Fibroblast of lung (primary cell): ENCODE results near the gene UNC5A. TPM values are rescaled to one million over a fixed set of nuclear protein-coding genes. Genes with fewer than 3 reads are reported as not detected.

ENCODE experiments used
- DNase-seq, 2 donors: peaks; one replicate each; pipeline versions ENCODE4 v3.0.0 to v3.0.0-alpha.2; 2010; ENCODE audit warnings: low read depth in 2 of 2
- H2AFZ ChIP-seq: 2 replicates; pipeline ENCODE4 v1.5.1; 2012; ENCODE audit warnings: low read length, control low read depth, inconsistent platforms
- H3K27ac ChIP-seq: 2 replicates; pipeline ENCODE4 v1.5.1; 2011; ENCODE audit warnings: low read length, control low read depth; ENCODE audit not compliant: insufficient read depth
- H3K27me3 ChIP-seq: 2 replicates; pipeline ENCODE4 v1.5.1; 2011; ENCODE audit warnings: mild to moderate bottlenecking, low read length; ENCODE audit not compliant: control insufficient read depth, insufficient read depth
- H3K36me3 ChIP-seq: 2 replicates; pipeline ENCODE4 v1.5.1; 2011; ENCODE audit warnings: low read length; ENCODE audit not compliant: control insufficient read depth, insufficient read depth
- H3K4me1 ChIP-seq: 2 replicates; pipeline ENCODE4 v1.5.1; 2011; ENCODE audit warnings: low read length; ENCODE audit not compliant: control insufficient read depth, insufficient read depth; ENCODE audit errors: extremely low read depth
- H3K4me2 ChIP-seq: 2 replicates; pipeline ENCODE4 v1.5.1; 2011; ENCODE audit warnings: low read length, control low read depth; ENCODE audit not compliant: insufficient read depth; ENCODE audit errors: extremely low read depth
- H3K4me3 ChIP-seq, 4 experiments: fragments of 200-600 bp in 1 of 4; sonication (generic) in 1 of 4; replicated peaks in 1 of 4; 2 replicates each; pipeline ENCODE4 v1.5.1; 2011 to 2016; ENCODE audit warnings: low read length in 4 of 4, low read depth in 3 of 4, mild to moderate bottlenecking in 3 of 4, control low read depth in 2 of 4, inconsistent platforms in 1 of 4, mixed read lengths in 1 of 4; ENCODE audit not compliant: insufficient read depth in 1 of 4; ENCODE audit errors: control extremely low read depth in 1 of 4
- H3K79me2 ChIP-seq: 2 replicates; pipeline ENCODE4 v1.5.1; 2012; ENCODE audit warnings: mild to moderate bottlenecking, low read length, inconsistent platforms; ENCODE audit not compliant: control insufficient read depth, insufficient read depth
- H3K9ac ChIP-seq: 2 replicates; pipeline ENCODE4 v1.5.1; 2011; ENCODE audit warnings: mild to moderate bottlenecking, low read length, control low read depth; ENCODE audit not compliant: insufficient read depth
- H3K9me3 ChIP-seq: 2 replicates; pipeline ENCODE4 v1.5.1; 2012; ENCODE audit warnings: low read depth, low read length; ENCODE audit not compliant: control insufficient read depth, insufficient read depth
- H4K20me1 ChIP-seq: 2 replicates; pipeline ENCODE4 v1.5.1; 2011; ENCODE audit warnings: low read length; ENCODE audit not compliant: control insufficient read depth, insufficient read depth; ENCODE audit errors: extremely low read depth
- CTCF ChIP-seq, 2 donors: IDR thresholded peaks in 1 of 2; conservative IDR thresholded peaks in 1 of 2; 1 replicate in 1 of 2; 2 replicates in 1 of 2; pipeline ENCODE4 v1.5.1; 2011 to 2012; ENCODE audit warnings: low read length in 2 of 2, control low read depth in 1 of 2, inconsistent platforms in 1 of 2, low read depth in 1 of 2, mild to moderate bottlenecking in 1 of 2
- EZH2 ChIP-seq: IDR thresholded peaks from 2 replicates; pipeline ENCODE4 v1.5.1; 2012; ENCODE audit warnings: low read length, control low read depth, mild to moderate bottlenecking; ENCODE audit errors: missing control alignments
- polyA plus RNA-seq, 2 donors: library from polyadenylated mRNA; depleted of rRNA in 1 of 2; stranded (reverse) in 1 of 2; unstranded in 1 of 2; fragments of >200 nt; gene quantifications; 2 replicates each; pipeline ENCODE4 v1.2.1, GENCODE V29; 2011 to 2012; ENCODE audit warnings: missing spikeins in 1 of 2
- total RNA-seq: library from RNA; depleted of rRNA; stranded (reverse); fragments of >200 nt; gene quantifications from 2 replicates; pipeline ENCODE4 v1.2.1, GENCODE V29; 2014

UNC5A gene
- total and polyA plus RNA-seq, 2 donors (not counting 1 experiment from before 2014, with no cell fraction given) = not detected

GRCh38 chr5:176895831-176896230 is 85.5 kb downstream of the UNC5A start:
- Histone ChIP-seq H3K4me1 (no peaks in the 10 kb centered on the region), H2AFZ (no peak overlapping the region), H3K27me3 (peaks cover 16% of the 10 kb centered on the region), H3K36me3 (peaks cover 3% of the 10 kb centered on the region), H3K79me2 (no peaks in the 10 kb centered on the region), H3K9ac (no peak overlapping the region), H3K4me3 (no peak overlapping the region), H4K20me1 (no peaks in the 10 kb centered on the region), H3K9me3 (no peaks in the 10 kb centered on the region), H3K27ac (no peak overlapping the region), H3K4me2 (no peak overlapping the region)
- DNase-seq = no peak
- no peak for TF ChIP-seq EZH2
- no peak for TF ChIP-seq CTCF (conservative IDR thresholded peaks at IDR 0.05 in 1 of 2, IDR thresholded peaks at IDR 0.05 in 1 of 2; ENCODE audit: low read depth in 1 of 2, low read length in 2 of 2)

GRCh38 chr5:176897263-176897662 is 86.9 kb downstream of the UNC5A start:
- Histone ChIP-seq H3K9me3 (no peaks in the 10 kb centered on the region), H3K27me3 (peaks cover 8% of the 10 kb centered on the region), H3K36me3 (peaks cover 3% of the 10 kb centered on the region), H3K4me3 (no peak overlapping the region), H3K4me2 (no peak overlapping the region), H2AFZ (no peak overlapping the region), H3K27ac (no peak overlapping the region), H3K79me2 (no peaks in the 10 kb centered on the region), H3K9ac (no peak overlapping the region), H4K20me1 (no peaks in the 10 kb centered on the region), H3K4me1 (no peaks in the 10 kb centered on the region)
- no peak for DNase-seq
- TF ChIP-seq CTCF (conservative IDR thresholded peaks at IDR 0.05 in 1 of 2, IDR thresholded peaks at IDR 0.05 in 1 of 2; ENCODE audit: low read depth in 1 of 2, low read length in 2 of 2) = no peak
- no peak for TF ChIP-seq EZH2

GRCh38 chr5:176899296-176899891 is 89.0 kb downstream of the UNC5A start, which contains the start of gene HK3:
TSS of gene HK3 (minus strand) at chr5:176899346. CDS start at chr5:176896159, 3,187 bp downstream.
- Histone ChIP-seq H3K9ac (no peak within 1 kb of the TSS), H4K20me1 (no peaks in the 10 kb centered on the region), H3K36me3 (peaks cover 7% of the 10 kb centered on the region), H3K4me1 (no peaks in the 10 kb centered on the region), H3K27me3 (no peaks in the 10 kb centered on the region), H3K79me2 (no peaks in the 10 kb centered on the region), H2AFZ (no peak within 1 kb of the TSS), H3K27ac (no peak within 1 kb of the TSS), H3K4me3 (no peak within 1 kb of the TSS), H3K9me3 (no peaks in the 10 kb centered on the region), H3K4me2 (no peak within 1 kb of the TSS)
- TF ChIP-seq EZH2 = no peak
- TF ChIP-seq CTCF (conservative IDR thresholded peaks at IDR 0.05 in 1 of 2, IDR thresholded peaks at IDR 0.05 in 1 of 2; ENCODE audit: low read depth in 1 of 2, low read length in 2 of 2) = no peak
- DNase-seq = no peak
